GM12873 (cell line): ENCODE data around the gene RFTN1.

Experiments used
- CTCF ChIP-seq: IDR thresholded peaks from 2 replicates; pipeline ENCODE4 v1.5.1; 2012; ENCODE audit warnings: low read depth, mild to moderate bottlenecking, moderate library complexity, low read length, control low read depth; ENCODE audit not compliant: insufficient read depth; ENCODE audit errors: missing control alignments

The RFTN1 gene

GRCh38 chr3:16369276-16369675 is 144.2 kb downstream of the RFTN1 start:
- TF ChIP-seq CTCF = no peak

- TF ChIP-seq CTCF = no peak
Measured at GRCh38 chr3:16366581-16366980, 146.9 kb downstream of the RFTN1 start.

GRCh38 chr3:16365491-16366128 is 147.9 kb downstream of the RFTN1 start:
- TF ChIP-seq CTCF = no peak

GRCh38 chr3:16364963-16365362 is 148.5 kb downstream of the RFTN1 start:
- TF ChIP-seq CTCF = no peak

- no peak for TF ChIP-seq CTCF
Measured at GRCh38 chr3:16364323-16364722, 149.2 kb downstream of the RFTN1 start.

- no peak for TF ChIP-seq CTCF
Measured at GRCh38 chr3:16363636-16364035, 149.9 kb downstream of the RFTN1 start.

GRCh38 chr3:16362770-16363169 is 150.7 kb downstream of the RFTN1 start:
- TF ChIP-seq CTCF = no peak
